HL-60 (cell line): ENCODE data around the gene FANCC.

ENCODE experiments used
- DNase-seq, 2 experiments: peaks; one replicate each; pipeline ENCODE4 v3.0.0-alpha.2; 2010 to 2020; ENCODE audit warnings: low read depth in 1 of 2, low spot score in 1 of 2
- H3K27ac ChIP-seq: fragments of 250-450 bp; sonication (Bioruptor Pico); replicated peaks from 2 replicates; pipeline ENCODE4 v1.5.1; 2020; ENCODE audit warnings: mild to moderate bottlenecking, moderate library complexity
- H3K27me3 ChIP-seq: fragments of 250-450 bp; sonication (Bioruptor Pico); 2 replicates; pipeline ENCODE4 v1.5.1; 2021; ENCODE audit warnings: mild to moderate bottlenecking, moderate library complexity; ENCODE audit not compliant: insufficient read depth, poor library complexity, severe bottlenecking
- H3K4me3 ChIP-seq: replicated peaks from 2 replicates; pipeline ENCODE4 v1.5.1; 2011; ENCODE audit warnings: mild to moderate bottlenecking, control low read depth, low read length; ENCODE audit not compliant: insufficient read depth
- CTCF ChIP-seq: IDR thresholded peaks from one replicate; pipeline ENCODE4 v1.5.1; 2011; ENCODE audit warnings: low read length, control low read depth, inconsistent platforms; ENCODE audit not compliant: insufficient read depth
- GABPA ChIP-seq: IDR thresholded peaks from 2 replicates; pipeline ENCODE4 v1.6.1; 2012; ENCODE audit warnings: low read depth
- POLR2AphosphoS5 ChIP-seq: IDR thresholded peaks from 2 replicates; pipeline ENCODE4 v1.6.1; 2012; ENCODE audit warnings: low read depth
- REST ChIP-seq: IDR thresholded peaks from 2 replicates; pipeline ENCODE4 v1.6.1; 2012; ENCODE audit warnings: low read depth; ENCODE audit not compliant: insufficient replicate concordance
- SPI1 ChIP-seq: IDR thresholded peaks from 2 replicates; pipeline ENCODE4 v1.6.1; 2012; ENCODE audit warnings: low read depth, mild to moderate bottlenecking, borderline replicate concordance

FANCC gene

GRCh38 chr9:95108777-95109176 is 208.7 kb downstream of the FANCC start:
- no peaks in the 10 kb centered on the region for H3K27me3 ChIP-seq
- TF ChIP-seq SPI1 (no peak), CTCF (no peak), GABPA (no peak), POLR2AphosphoS5 (no peak), REST (no peak)
- H3K4me3 ChIP-seq, result no peak overlapping the region
- no peak overlapping the region for H3K27ac ChIP-seq
- no peak for DNase-seq

- no peak for TF ChIP-seq GABPA
- no peak for TF ChIP-seq SPI1
- TF ChIP-seq CTCF, result no peak
- TF ChIP-seq POLR2AphosphoS5, result no peak
- no peak for TF ChIP-seq REST
- Histone ChIP-seq H3K4me3 (no peak overlapping the region), H3K27ac (no peak overlapping the region), H3K27me3 (no peaks in the 10 kb centered on the region)
- DNase-seq, result no peak
Observed at GRCh38 chr9:95107976-95108375, 209.5 kb downstream of the FANCC start.

GRCh38 chr9:95107001-95107749 is 210.3 kb downstream of the FANCC start:
- TF ChIP-seq CTCF (no peak), REST (no peak), POLR2AphosphoS5 (no peak), GABPA (no peak), SPI1 (no peak)
- Histone ChIP-seq H3K27ac (no peak overlapping the region), H3K27me3 (no peaks in the 10 kb centered on the region), H3K4me3 (no peak overlapping the region)
- DNase-seq, result no peak
